IPS-20b (cell line): Measurements from ENCODE around the gene IRF1.

Experiments used
- H3K27ac ChIP-seq: one replicate; pipeline ENCODE4 v1.5.1; 2013; ENCODE audit warnings: low read length
- H3K27me3 ChIP-seq: 2 replicates; pipeline ENCODE4 v1.6.1; 2013; ENCODE audit warnings: mild to moderate bottlenecking, low read length, inconsistent platforms; ENCODE audit not compliant: insufficient read depth
- H3K36me3 ChIP-seq: 2 replicates; pipeline ENCODE4 v1.6.1; 2013; ENCODE audit warnings: low read depth, mild to moderate bottlenecking, inconsistent platforms, low read length, moderate library complexity; ENCODE audit not compliant: insufficient read depth
- H3K4me1 ChIP-seq: 2 replicates; pipeline ENCODE4 v1.6.1; 2013; ENCODE audit warnings: mild to moderate bottlenecking, control low read depth, inconsistent platforms, low read length, moderate library complexity; ENCODE audit not compliant: insufficient read depth
- H3K4me3 ChIP-seq: 2 replicates; pipeline ENCODE4 v1.5.1; 2013; ENCODE audit warnings: mild to moderate bottlenecking, low read length, inconsistent platforms
- H3K9ac ChIP-seq: 2 replicates; pipeline ENCODE4 v1.6.1; 2013; ENCODE audit warnings: low read depth, mild to moderate bottlenecking, inconsistent platforms, low read length, moderate library complexity
- H3K9me3 ChIP-seq: 2 replicates; pipeline ENCODE4 v1.6.1; 2013; ENCODE audit warnings: mild to moderate bottlenecking, low read depth, low read length, inconsistent platforms; ENCODE audit not compliant: insufficient read depth

The IRF1 gene

DNA sequence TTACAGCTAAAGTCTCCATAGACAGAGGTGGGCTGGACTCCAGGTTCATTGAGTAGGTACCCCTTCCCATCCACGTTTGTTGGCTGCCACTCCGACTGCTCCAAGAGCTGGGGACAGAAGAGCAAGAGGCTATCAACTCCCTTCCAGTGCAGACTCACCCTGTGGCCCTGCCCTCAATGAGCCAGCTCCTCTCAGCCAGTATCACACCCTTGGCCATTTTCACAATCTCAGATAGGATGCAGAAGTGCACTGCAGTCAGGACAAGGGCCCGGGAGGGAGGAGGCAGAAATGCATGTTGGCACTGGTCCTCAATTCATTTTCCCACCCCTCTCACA is 6.2 kb downstream of the IRF1 start:
- Histone ChIP-seq H3K27me3 (peaks cover 10% of the 10 kb centered on the region; the same call in 1 of the 2 replicates), H3K4me3 (no peak overlapping the region), H3K9me3 (no peaks in the 10 kb centered on the region), H3K9ac (no peak overlapping the region), H3K4me1 (peaks cover 3% of the 10 kb centered on the region; the same call in 1 of the 2 replicates), H3K36me3 (peaks cover 35% of the 10 kb centered on the region), H3K27ac (no peak overlapping the region)

DNA sequence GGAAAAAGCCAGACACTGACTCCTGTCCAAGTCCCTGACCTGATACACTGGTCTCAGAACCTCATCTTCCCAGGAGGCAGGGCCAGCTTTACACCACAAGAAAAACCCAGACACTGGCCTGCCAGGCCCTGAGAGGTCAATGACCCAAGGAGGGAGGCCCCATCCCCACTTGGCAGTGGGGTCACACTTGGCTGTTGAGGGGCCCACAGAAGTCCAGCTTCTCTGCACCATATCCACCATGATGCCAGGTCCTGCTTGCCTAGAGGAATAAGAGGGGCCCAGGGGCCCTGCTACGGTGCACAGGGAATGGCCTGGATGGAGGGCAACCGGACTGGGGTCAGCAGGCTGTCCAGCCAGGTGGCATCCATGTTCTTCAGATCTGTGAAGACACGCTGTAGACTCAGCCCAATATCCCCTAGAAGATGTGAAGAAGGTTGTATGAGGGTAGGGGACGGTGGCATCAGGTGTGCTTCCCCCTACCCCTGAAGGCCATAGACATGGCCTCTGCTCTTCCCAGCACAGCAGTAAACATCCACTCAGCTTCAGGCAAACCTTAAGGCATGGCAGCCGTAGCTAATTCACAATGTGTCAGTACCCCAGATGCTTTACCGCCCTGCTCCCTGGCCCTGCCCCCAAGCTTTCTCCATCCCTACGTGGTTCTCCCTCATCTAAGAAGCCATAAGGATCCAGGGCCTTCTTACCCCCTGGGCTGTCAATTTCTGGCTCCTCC is 6.7 kb downstream of the IRF1 start:
- Histone ChIP-seq H3K27ac (no peak overlapping the region), H3K27me3 (peaks cover 5% of the 10 kb centered on the region; the same call in 1 of the 2 replicates), H3K4me3 (no peak overlapping the region), H3K36me3 (peaks cover 35% of the 10 kb centered on the region), H3K4me1 (no peaks in the 10 kb centered on the region), H3K9me3 (no peaks in the 10 kb centered on the region), H3K9ac (no peak overlapping the region)

DNA sequence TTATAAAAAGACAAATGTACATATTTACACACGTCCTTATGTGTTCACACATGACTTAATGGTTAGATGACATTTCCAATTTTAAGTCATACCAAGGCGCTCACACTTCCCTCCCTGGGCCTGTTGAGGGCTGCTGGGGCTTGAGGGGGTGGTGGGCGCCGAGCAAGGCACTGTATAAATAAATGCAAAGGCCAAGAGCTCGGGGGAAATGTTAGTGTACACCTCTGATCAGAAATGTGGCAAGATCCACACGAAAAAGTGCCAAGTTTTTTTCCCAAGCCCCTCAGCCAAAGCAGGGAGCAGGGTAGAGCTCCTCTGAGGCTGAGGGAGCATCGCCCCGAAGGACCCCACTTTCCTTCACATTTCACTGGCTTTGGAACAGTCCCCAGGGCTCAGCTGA is 7.5 kb downstream of the IRF1 start:
- no peak overlapping the region for H3K27ac ChIP-seq
- peaks cover 35% of the 10 kb centered on the region for H3K36me3 ChIP-seq
- no peaks in the 10 kb centered on the region for H3K9me3 ChIP-seq
- no peak overlapping the region for H3K4me3 ChIP-seq
- no peaks in the 10 kb centered on the region for H3K27me3 ChIP-seq
- H3K9ac ChIP-seq: no peak overlapping the region
- H3K4me1 ChIP-seq: no peaks in the 10 kb centered on the region

DNA sequence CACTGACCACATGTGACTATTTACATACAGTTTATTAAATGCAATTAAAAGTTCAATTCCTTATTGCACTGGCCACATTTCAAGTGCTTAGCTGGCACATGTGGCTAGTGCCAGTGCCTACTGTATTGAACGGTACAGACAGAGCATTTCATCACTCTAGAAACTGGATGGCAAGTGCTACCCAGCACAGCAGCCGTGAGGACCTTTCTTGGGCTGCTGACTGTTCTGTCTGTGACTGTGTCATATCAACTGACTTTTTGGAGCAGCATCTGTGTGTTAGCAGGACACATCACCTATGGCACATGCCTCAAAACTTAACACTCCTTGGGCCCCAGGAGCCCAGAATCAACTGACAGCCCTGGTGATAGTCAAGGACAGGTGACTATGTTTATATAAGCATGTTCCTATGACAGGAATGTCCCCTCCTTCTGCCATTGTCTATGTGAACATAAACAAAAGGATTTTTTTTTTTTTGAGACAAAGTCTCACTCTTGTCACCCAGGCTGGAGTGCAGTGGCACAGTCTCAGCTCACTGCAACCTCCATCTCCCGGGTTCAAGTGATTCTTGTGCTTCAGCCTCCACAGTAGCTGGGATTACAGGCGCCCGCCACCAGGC is 8.9 kb downstream of the IRF1 start:
- Histone ChIP-seq H3K9me3 (no peaks in the 10 kb centered on the region), H3K36me3 (peaks cover 26% of the 10 kb centered on the region), H3K4me1 (no peaks in the 10 kb centered on the region), H3K27ac (no peak overlapping the region), H3K9ac (no peak overlapping the region), H3K27me3 (no peaks in the 10 kb centered on the region), H3K4me3 (no peak overlapping the region)

DNA sequence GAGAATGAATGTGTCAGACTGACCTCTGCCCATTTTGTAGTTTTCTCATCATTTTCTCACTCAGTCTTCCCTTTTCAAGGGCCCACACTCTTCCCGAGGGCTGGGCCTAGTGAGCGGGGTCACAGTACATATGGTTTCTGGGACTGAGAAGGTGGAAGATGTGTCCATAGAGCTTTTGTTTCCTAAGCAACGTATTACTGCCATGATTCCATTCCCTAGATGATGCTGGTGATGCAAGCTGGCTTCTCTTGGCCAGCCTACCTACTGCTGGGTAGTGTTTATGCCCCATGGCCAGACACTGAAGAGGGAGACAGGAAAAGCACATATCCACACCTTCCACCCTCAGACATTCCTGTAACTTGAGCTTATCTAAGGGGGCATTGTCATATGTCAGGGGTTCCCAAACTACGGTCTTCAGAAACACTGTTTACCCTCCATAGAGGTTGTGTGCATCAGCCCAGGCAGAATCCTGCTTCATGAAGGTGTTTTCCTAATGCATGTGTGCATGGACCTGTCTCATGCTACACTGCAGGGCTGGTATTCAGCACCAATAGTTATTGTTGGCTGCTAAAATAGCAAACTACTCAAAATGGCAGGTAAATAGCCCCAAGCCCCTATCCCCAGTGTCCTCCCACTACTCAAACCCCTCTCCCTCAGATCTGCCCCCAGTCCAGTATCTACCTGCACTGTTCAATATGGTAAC is 9.5 kb downstream of the IRF1 start:
- Histone ChIP-seq H3K4me3 (no peak overlapping the region), H3K4me1 (no peaks in the 10 kb centered on the region), H3K36me3 (peaks cover 19% of the 10 kb centered on the region), H3K9me3 (no peaks in the 10 kb centered on the region), H3K27ac (no peak overlapping the region), H3K27me3 (no peaks in the 10 kb centered on the region), H3K9ac (no peak overlapping the region)

DNA sequence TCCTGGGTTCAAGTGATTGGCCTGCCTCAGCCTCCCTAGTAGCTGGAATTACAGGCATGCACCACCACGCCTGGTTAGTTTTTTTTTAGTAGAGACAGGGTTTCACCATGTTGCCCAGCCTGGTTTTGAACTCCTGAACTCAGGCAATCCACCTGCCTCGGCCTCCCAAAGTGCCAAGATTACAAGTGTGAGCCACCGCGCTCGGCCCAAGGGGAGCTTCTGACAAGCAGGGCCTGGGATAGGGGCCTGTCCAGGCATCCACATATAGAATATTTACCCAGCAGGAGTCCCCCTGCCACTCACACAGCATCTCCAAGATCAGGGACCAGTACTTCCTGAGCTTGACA is 10.1 kb downstream of the IRF1 start:
- Histone ChIP-seq H3K36me3 (peaks cover 16% of the 10 kb centered on the region), H3K27ac (no peak overlapping the region), H3K9ac (no peak overlapping the region), H3K4me1 (no peaks in the 10 kb centered on the region), H3K4me3 (no peak overlapping the region), H3K27me3 (no peaks in the 10 kb centered on the region), H3K9me3 (no peaks in the 10 kb centered on the region)

DNA sequence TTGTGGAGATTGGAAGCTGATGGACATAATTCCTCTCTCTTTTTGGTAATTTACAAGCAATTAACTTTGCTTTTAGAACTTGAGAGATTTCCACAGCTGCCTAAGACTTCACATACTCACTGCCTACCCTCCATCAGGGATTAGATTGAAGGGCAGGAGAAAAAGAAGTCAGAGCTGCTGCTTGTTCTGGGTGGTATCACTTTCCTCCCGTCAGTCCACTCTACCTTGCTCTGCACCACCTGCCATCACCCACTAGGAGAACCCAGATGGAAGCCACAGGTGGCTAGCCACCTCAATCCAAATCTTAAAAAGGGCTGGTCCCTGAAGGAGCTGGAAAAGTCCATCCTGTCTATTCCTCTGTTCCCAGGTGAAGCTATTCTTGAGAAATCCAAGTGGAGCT is 10.5 kb downstream of the IRF1 start:
- Histone ChIP-seq H3K9ac (no peak overlapping the region), H3K36me3 (peaks cover 14% of the 10 kb centered on the region), H3K27ac (no peak overlapping the region), H3K4me1 (no peaks in the 10 kb centered on the region; the same call in 1 of the 2 replicates), H3K9me3 (no peaks in the 10 kb centered on the region), H3K27me3 (no peaks in the 10 kb centered on the region), H3K4me3 (no peak overlapping the region)

DNA sequence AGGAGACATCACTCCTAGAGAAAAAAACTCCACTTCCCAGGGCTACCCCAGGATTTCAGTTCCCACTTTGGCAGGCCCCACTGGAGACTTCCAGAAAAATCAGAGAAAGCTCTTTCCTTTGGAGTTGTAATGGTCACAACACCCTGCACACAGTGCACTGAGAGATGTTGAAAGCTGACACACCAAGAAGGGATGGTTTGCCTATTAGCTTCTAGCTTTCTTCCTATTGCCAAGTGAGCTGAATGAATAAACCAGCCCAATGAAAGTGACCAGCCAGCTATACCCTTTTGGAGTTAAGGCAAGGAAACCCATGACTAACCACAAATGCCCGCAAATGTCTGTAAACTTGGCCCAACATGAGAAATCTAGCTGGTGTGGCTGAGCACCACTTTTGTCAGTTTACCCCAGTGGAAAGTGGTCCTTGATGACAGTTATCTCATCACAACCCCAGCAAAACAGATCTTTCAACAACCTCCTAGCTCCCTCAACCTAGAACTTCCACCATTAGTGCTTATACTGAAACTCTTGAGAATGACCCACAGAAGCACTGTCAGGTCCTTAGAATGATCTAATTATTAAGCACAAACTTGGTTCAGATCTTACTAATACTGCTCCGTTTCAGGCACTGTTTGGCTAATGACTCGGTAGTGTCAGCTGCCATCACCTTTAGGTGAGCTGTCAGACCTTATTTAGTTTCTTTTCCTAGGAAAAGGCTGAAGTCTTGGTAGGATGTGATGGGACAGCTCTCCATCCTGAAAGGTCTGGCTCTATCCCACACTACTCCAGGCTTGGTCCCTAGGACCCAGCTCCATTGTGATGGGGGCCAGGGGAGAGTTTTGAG is 11.2 kb downstream of the IRF1 start:
- no peaks in the 10 kb centered on the region; the same call in 1 of the 2 replicates for H3K4me1 ChIP-seq
- H3K27me3 ChIP-seq: no peaks in the 10 kb centered on the region
- no peak overlapping the region for H3K27ac ChIP-seq
- H3K4me3 ChIP-seq: no peak overlapping the region
- no peak overlapping the region for H3K9ac ChIP-seq
- peaks cover 11% of the 10 kb centered on the region for H3K36me3 ChIP-seq
- no peaks in the 10 kb centered on the region for H3K9me3 ChIP-seq

DNA sequence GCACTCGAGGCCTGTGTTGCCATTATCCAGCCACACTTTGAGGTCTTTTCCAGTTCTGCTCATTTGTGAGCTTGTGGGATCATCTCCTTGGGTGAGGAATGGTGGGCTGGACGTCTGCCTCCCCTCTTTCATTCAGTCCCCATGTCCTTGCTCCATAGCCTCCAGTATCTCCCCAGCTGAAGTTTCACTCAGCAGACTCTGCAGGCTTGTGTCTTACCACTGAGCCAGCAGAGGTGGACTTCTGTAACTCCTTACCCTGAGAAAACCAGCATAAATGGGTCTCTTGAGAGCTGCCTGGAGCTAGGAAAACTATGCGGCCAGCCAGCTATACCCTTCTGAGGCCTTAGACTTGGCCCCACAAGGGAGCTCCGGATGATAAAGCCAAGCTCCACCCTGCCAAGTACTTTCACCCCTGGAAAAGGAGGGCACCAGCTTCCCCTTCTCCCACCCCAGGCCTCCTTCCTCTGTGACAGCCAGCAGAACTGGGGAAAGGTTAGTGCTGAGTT is 12.2 kb downstream of the IRF1 start:
- H3K36me3 ChIP-seq: peaks cover 2% of the 10 kb centered on the region; the same call in 1 of the 2 replicates
- no peaks in the 10 kb centered on the region for H3K27me3 ChIP-seq
- no peaks in the 10 kb centered on the region; the same call in 1 of the 2 replicates for H3K4me1 ChIP-seq
- H3K9me3 ChIP-seq: no peaks in the 10 kb centered on the region
- no peak overlapping the region for H3K9ac ChIP-seq
- no peak overlapping the region for H3K27ac ChIP-seq
- no peak overlapping the region for H3K4me3 ChIP-seq

DNA sequence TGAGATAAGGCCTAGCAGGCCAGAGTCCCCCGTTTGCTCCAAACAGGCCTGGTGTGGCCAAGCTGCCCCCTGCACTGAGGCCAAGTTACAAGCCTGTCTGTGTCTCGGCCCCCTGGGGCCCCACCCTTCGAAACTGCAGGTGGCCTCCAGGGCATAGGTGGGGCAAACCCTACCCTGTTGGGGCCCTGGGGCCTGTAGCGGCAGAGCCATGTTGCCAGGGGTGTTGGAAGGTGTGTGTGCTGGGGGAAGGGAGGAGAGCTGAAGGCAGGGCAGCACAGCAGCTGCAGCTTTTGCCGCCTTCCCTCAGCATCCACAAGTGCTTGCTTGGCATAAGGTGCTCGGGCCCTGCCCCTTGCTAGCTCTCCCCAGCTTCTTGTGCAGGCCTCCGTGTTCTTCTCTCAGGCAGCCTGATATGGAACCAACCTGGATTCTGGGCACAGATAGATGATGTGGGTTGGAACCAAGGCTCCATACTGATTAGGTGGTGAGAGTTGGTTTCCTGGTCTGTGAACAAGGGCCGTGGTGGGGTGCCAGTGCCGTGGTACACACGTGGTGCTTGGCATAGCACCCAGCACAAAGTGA is 12.7 kb downstream of the IRF1 start:
- Histone ChIP-seq H3K4me1 (no peaks in the 10 kb centered on the region; the same call in 1 of the 2 replicates), H3K9ac (no peak overlapping the region), H3K36me3 (no peaks in the 10 kb centered on the region), H3K4me3 (no peak overlapping the region), H3K9me3 (no peaks in the 10 kb centered on the region), H3K27me3 (no peaks in the 10 kb centered on the region), H3K27ac (no peak overlapping the region)
